GM13977 (cell line): ENCODE data around the gene CRIM1.

ENCODE experiments used
- DNase-seq: peaks from one replicate; pipeline ENCODE4 v3.0.0; 2012; ENCODE audit warnings: low spot score
- in situ Hi-C: fragments of 300-500 bp; cut with MboI; formaldehyde crosslinking; loops from one replicate; pipeline ENCODE4 v1.12.0; 2022; ENCODE audit warnings: low sequenced_read_pairs, low pct_unique_long_range_greater_than_20kb, mixed read lengths, inconsistent platforms; ENCODE audit not compliant: unreplicated experiment
- TF ChIP-seq, protein P1 (sequence below): IDR thresholded peaks from 2 replicates; pipeline ENCODE4 v1.5.1; 2012; ENCODE audit warnings: mild to moderate bottlenecking, control low read depth; ENCODE audit not compliant: insufficient read depth; ENCODE audit errors: extremely low read depth, missing control alignments

Gene CRIM1

DNA sequence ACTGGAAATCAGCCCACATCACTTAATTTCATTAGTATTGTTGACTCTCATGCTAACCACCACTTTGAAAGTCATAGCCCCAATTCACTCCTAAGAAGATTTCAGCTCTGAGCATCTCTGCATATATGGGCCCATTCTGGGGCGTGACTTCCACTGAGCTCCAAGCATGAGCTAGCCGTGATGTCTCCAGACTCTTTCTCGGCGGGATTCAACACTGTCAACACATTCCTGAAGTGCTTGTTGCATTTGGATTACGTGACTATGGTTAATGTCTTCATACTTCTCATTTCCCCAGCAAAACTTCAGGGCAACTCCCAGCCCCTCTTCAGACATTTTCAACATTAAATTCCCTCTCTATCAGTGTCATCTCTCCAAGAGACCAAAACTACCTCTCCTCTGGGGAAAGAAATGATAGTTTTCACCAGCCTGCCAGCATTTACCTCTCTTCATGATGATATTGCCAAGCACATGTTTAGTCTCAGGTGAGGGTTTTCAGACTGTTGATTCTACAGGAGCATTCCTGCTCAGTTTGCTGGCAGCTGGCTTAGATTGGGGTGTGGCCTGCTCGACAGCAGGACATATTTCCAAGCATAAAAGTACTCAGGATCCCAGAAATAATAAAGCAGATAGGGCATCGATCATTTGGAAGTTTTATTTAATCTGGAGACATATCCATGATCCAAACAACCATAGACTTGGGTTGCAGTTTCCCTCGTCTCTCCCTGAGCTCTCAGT lies 160.7 kb downstream of the CRIM1 start:
- DNase-seq, result no peak
- in situ Hi-C loops, result no loop called here
- TF ChIP-seq, protein P1, sequence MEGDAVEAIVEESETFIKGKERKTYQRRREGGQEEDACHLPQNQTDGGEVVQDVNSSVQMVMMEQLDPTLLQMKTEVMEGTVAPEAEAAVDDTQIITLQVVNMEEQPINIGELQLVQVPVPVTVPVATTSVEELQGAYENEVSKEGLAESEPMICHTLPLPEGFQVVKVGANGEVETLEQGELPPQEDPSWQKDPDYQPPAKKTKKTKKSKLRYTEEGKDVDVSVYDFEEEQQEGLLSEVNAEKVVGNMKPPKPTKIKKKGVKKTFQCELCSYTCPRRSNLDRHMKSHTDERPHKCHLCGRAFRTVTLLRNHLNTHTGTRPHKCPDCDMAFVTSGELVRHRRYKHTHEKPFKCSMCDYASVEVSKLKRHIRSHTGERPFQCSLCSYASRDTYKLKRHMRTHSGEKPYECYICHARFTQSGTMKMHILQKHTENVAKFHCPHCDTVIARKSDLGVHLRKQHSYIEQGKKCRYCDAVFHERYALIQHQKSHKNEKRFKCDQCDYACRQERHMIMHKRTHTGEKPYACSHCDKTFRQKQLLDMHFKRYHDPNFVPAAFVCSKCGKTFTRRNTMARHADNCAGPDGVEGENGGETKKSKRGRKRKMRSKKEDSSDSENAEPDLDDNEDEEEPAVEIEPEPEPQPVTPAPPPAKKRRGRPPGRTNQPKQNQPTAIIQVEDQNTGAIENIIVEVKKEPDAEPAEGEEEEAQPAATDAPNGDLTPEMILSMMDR, result no peak

DNA sequence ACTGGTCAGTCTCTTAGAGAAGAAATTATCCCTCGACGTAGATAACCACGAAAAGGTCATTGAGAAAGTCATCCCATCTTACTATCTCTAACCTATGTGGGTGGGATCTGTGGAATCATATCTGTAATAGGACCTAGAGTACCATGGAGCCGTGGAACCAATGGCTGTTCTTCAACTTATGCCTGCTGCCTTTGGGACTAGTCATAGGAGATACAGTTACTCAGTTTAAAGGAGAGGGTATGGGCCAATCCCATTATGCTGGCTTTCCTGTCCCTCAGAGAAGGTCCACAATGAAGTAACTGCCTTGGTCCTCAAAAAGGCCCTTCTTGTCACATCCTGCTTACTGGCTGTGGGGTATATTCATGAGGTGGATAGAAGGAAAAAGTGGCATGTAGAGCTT lies 164.9 kb downstream of the CRIM1 start:
- in situ Hi-C loops, result no loop called here
- no peak for DNase-seq

DNA sequence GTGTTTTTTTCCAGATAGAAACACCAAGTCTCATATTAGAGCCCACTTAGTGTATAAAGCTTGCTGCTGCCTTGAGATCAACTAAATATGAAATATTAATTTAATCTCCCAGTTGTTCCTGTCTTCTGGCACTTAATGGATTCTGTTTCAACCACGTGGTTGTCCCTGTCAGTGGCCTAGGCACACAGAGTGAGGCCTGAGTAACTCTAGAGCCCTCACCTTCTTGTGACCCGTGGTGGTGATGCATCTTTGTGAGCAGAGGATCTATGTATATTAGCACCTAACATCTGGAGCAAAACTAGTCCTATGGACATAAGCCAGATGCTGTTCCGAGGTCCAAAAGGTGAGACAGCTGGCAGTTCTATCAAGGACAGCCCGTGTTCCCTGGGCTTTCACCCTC lies 167.6 kb downstream of the CRIM1 start:
- in situ Hi-C loops, result no loop called here
- TF ChIP-seq, protein P1, result no peak
- no peak for DNase-seq

More for the DNA sequence above, 164.9 kb downstream of the CRIM1 start:
- TF ChIP-seq, protein P1, result no peak

DNA sequence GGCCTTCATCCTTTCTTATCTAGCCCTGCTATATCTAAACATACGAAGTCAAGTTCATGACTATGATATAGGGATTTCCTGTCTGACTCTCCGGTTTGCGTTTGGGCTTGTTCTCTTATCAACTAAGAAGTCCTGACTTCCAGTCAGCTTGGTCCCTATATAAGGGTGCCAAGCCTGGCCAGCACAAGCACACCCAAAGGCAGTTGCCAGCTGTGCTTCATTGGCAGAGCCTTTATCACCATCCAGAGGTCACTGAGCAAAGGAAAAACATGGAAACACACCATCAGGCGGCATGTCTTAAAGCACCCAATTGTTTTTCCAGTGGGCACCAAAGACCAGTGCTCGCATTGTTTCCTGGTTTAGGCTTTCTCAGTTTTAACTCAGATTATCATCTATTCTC lies 169.7 kb downstream of the CRIM1 start:
- DNase-seq, result no peak
- TF ChIP-seq, protein P1, result no peak
- in situ Hi-C loops, result no loop called here

DNA sequence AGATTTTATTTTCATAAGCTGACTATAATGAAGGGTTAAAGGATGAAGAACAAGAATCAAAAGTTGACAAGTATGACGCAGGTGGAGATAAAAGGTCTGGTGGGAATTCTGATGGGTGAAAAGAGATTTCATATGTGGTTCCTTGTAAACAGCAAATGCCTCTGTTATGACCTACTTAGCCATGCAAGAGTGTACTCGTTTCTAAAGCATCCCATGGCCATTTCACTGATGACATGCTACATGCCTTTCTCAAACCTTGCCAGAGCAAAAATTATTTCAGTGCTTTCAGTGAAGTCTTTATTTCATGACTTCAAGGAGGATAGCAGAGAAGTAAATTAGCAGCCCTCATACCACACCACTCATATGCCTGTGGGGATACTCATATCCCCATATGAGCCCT lies 170.6 kb downstream of the CRIM1 start:
- in situ Hi-C loops, result no loop called here
- TF ChIP-seq, protein P1, result no peak
- DNase-seq, result no peak

DNA sequence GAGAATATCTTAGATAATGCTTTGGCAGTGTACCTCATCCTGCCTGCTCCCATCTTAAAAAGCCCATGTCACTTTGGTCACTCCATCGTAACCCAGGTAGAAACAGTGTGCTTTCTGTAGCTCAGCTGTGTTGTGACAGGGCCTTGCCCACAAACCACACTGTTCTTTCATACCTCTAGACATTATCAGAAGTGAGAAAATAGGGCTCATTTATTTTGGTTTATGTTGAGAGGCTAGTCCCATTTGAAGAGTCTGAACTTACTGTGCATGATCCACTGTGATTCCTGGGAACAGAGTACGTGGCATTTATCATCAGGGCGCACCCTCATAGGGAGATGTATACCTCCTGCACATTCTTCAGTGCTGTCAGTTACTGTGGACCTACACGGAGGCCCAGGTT lies 172.7 kb downstream of the CRIM1 start:
- TF ChIP-seq, protein P1, result no peak
- in situ Hi-C loops, result no loop called here
- peak; percentile 20 for DNase-seq
